H1 (cell line): ENCODE results near the gene CDYL. TPM values are rescaled to one million over a fixed set of nuclear protein-coding genes. Genes with fewer than 3 reads are reported as not detected.

Source experiments
- CTCF ChIA-PET: fragments of 300-600 bp; sonication (Branson Sonifier 250); formaldehyde crosslinking; loops from one replicate; lab custom pipeline; 2021; ENCODE audit not compliant: partially characterized antibody; lab: Charles Lee
- POLR2A ChIA-PET: fragments of 300-600 bp; sonication (Branson Sonifier 250); formaldehyde crosslinking; loops from one replicate; lab custom pipeline; 2021; ENCODE audit warnings: inconsistent platforms; ENCODE audit not compliant: partially characterized antibody; lab: Charles Lee
- DNase-seq, 2 experiments: peaks; one replicate each; pipeline versions ENCODE4 v3.0.0 to v3.0.0-alpha.2; 2010 to 2022; ENCODE audit warnings: low spot score in 2 of 2, low read depth in 1 of 2, mixed read lengths in 1 of 2
- FAIRE-seq: peaks from 2 replicates; lab custom pipeline; 2011; peaks lifted over from hg19 to GRCh38; lab: Jason Lieb, UNC
- H2AFZ ChIP-seq: 2 replicates; pipeline ENCODE4 v1.8.1; 2012; ENCODE audit warnings: low read length, inconsistent platforms
- H2AK5ac ChIP-seq: 2 replicates; pipeline ENCODE4 v1.6.1; 2013; ENCODE audit warnings: low read depth, low read length
- H2BK120ac ChIP-seq: replicated peaks from 2 replicates; pipeline ENCODE3; 2013; ENCODE audit warnings: low read depth, low read length, inconsistent platforms
- H2BK12ac ChIP-seq: 2 replicates; pipeline ENCODE4 v1.6.1; 2013; ENCODE audit warnings: low read depth, low read length
- H2BK15ac ChIP-seq: 2 replicates; pipeline ENCODE4 v1.6.1; 2013; ENCODE audit warnings: low read length
- H2BK20ac ChIP-seq: 2 replicates; pipeline ENCODE4 v1.6.1; 2013; ENCODE audit warnings: low read length
- H2BK5ac ChIP-seq: 2 replicates; pipeline ENCODE4 v1.6.1; 2013; ENCODE audit warnings: low read depth, low read length
- H3K14ac ChIP-seq: 2 replicates; pipeline ENCODE4 v1.6.1; 2013; ENCODE audit warnings: inconsistent platforms; ENCODE audit not compliant: insufficient read length
- H3K18ac ChIP-seq: 2 replicates; pipeline ENCODE4 v1.6.1; 2013; ENCODE audit warnings: low read length; ENCODE audit errors: extremely low read depth
- H3K23ac ChIP-seq: 2 replicates; pipeline ENCODE4 v1.6.1; 2013; ENCODE audit warnings: inconsistent platforms; ENCODE audit not compliant: insufficient read length
- H3K23me2 ChIP-seq: 2 replicates; pipeline ENCODE4 v1.6.1; 2013; ENCODE audit warnings: low read depth, low read length
- H3K27ac ChIP-seq: 2 replicates; pipeline ENCODE4 v1.6.1; 2011; ENCODE audit warnings: low read depth, low read length, inconsistent platforms
- H3K27me3 ChIP-seq, 4 experiments: replicated peaks in 1 of 4; 1 replicate in 1 of 4; 2 replicates in 3 of 4; pipeline versions ENCODE4 v1.6.1 to v1.8.1; 2011 to 2013; ENCODE audit warnings: low read length in 3 of 4, mild to moderate bottlenecking in 3 of 4, inconsistent platforms in 2 of 4, mixed read lengths in 2 of 4, moderate library complexity in 1 of 4; ENCODE audit not compliant: control insufficient read depth in 3 of 4, insufficient read depth in 3 of 4; ENCODE audit errors: extremely low read depth in 1 of 4
- H3K36me3 ChIP-seq, 4 experiments: 2 replicates each; pipeline versions ENCODE4 v1.6.1 to v1.8.1; 2011 to 2013; ENCODE audit warnings: mild to moderate bottlenecking in 4 of 4, low read length in 3 of 4, moderate library complexity in 2 of 4, control low read depth in 1 of 4, inconsistent platforms in 1 of 4; ENCODE audit not compliant: insufficient read depth in 4 of 4, control insufficient read depth in 2 of 4
- H3K4ac ChIP-seq: replicated peaks from 2 replicates; pipeline ENCODE3; 2013; ENCODE audit warnings: low read length, low read depth, mixed read lengths, inconsistent platforms; ENCODE audit not compliant: insufficient read length
- H3K4me1 ChIP-seq, 4 experiments: replicated peaks in 1 of 4; 1 replicate in 1 of 4; 2 replicates in 3 of 4; pipeline versions ENCODE4 v1.6.1 to v1.8.1; 2011 to 2013; ENCODE audit warnings: low read length in 3 of 4, inconsistent platforms in 2 of 4, mixed read lengths in 1 of 4; ENCODE audit not compliant: insufficient read depth in 4 of 4, control insufficient read depth in 3 of 4
- H3K4me2 ChIP-seq, 2 experiments: 2 replicates each; pipeline versions ENCODE4 v1.6.1 to v1.8.1; 2011 to 2013; ENCODE audit warnings: low read depth in 2 of 2, low read length in 2 of 2, control low read depth in 1 of 2, inconsistent platforms in 1 of 2, mild to moderate bottlenecking in 1 of 2; ENCODE audit not compliant: insufficient read depth in 1 of 2
- H3K4me3 ChIP-seq, 4 experiments: fragments of 200-600, 300-600 bp in 1 of 4; sonication (generic), shearing (Covaris generic), sonication (Bioruptor Twin) in 1 of 4; 2 replicates each; pipeline versions ENCODE4 v1.5.1 to v1.8.1; 2011 to 2016; ENCODE audit warnings: low read length in 4 of 4, low read depth in 3 of 4, control low read depth in 2 of 4, inconsistent platforms in 2 of 4, mild to moderate bottlenecking in 2 of 4, mixed read lengths in 1 of 4, moderate library complexity in 1 of 4; ENCODE audit not compliant: insufficient read depth in 2 of 4; ENCODE audit errors: extremely low read depth in 1 of 4
- H3K56ac ChIP-seq: replicated peaks from 2 replicates; pipeline ENCODE3; 2013; ENCODE audit warnings: low read depth, mild to moderate bottlenecking, mixed read lengths, low read length, inconsistent platforms; ENCODE audit not compliant: insufficient read length
- H3K79me1 ChIP-seq: 2 replicates; pipeline ENCODE4 v1.6.1; 2013; ENCODE audit warnings: low read depth, low read length, control low read depth
- H3K79me2 ChIP-seq, 2 experiments: 2 replicates each; pipeline versions ENCODE4 v1.6.1 to v1.8.1; 2012 to 2013; ENCODE audit warnings: low read length in 2 of 2, mild to moderate bottlenecking in 2 of 2, inconsistent platforms in 1 of 2; ENCODE audit not compliant: insufficient read depth in 2 of 2, control insufficient read depth in 1 of 2
- H3K9ac ChIP-seq, 4 experiments: replicated peaks in 1 of 4; 1 replicate in 1 of 4; 2 replicates in 3 of 4; pipeline versions ENCODE4 v1.6.1 to v1.8.1; 2011 to 2013; ENCODE audit warnings: low read depth in 3 of 4, low read length in 3 of 4, control low read depth in 2 of 4, mild to moderate bottlenecking in 2 of 4, moderate library complexity in 2 of 4, inconsistent platforms in 1 of 4; ENCODE audit errors: extremely low read depth in 1 of 4
- H3K9me3 ChIP-seq, 2 experiments: 2 replicates each; pipeline versions ENCODE4 v1.6.1 to v1.8.1; 2012 to 2013; ENCODE audit warnings: mild to moderate bottlenecking in 2 of 2, moderate library complexity in 2 of 2, control low read depth in 1 of 2, inconsistent platforms in 1 of 2, low read depth in 1 of 2, low read length in 1 of 2, mixed read lengths in 1 of 2; ENCODE audit not compliant: insufficient read depth in 2 of 2
- H4K20me1 ChIP-seq, 2 experiments: replicated peaks in 1 of 2; 2 replicates each; pipeline versions ENCODE3 to v1.8.1; 2011 to 2013; ENCODE audit warnings: inconsistent platforms in 2 of 2, low read length in 2 of 2, mild to moderate bottlenecking in 1 of 2; ENCODE audit not compliant: insufficient read depth in 2 of 2, control insufficient read depth in 1 of 2
- H4K5ac ChIP-seq: 2 replicates; pipeline ENCODE4 v1.6.1; 2013; ENCODE audit warnings: low read length, low read depth, mixed read lengths, inconsistent platforms; ENCODE audit not compliant: insufficient read length
- H4K8ac ChIP-seq: 2 replicates; pipeline ENCODE4 v1.8.0; 2013; ENCODE audit warnings: mild to moderate bottlenecking, moderate library complexity, low read length, inconsistent platforms; ENCODE audit not compliant: insufficient read depth; ENCODE audit errors: extremely low read depth
- H4K91ac ChIP-seq: replicated peaks from 2 replicates; pipeline ENCODE3; 2013; ENCODE audit warnings: low read length, mixed read lengths, inconsistent platforms; ENCODE audit not compliant: insufficient read length
- BACH1 ChIP-seq: IDR thresholded peaks from 2 replicates; pipeline ENCODE4 v1.6.1; 2012; ENCODE audit warnings: low read length, improper control_type of control experiment
- CHD2 ChIP-seq: IDR thresholded peaks from 2 replicates; pipeline ENCODE4 v1.6.1; 2012; ENCODE audit warnings: low read length, improper control_type of control experiment
- E2F6 ChIP-seq: IDR thresholded peaks from 2 replicates; pipeline ENCODE4 v1.6.1; 2012; ENCODE audit warnings: inconsistent platforms
- EGR1 ChIP-seq: IDR thresholded peaks from 2 replicates; pipeline ENCODE4 v1.6.1; 2011; ENCODE audit warnings: low read depth, low read length, borderline replicate concordance
- GABPA ChIP-seq: IDR thresholded peaks from 2 replicates; pipeline ENCODE4 v1.6.1; 2011; ENCODE audit warnings: mild to moderate bottlenecking, low read length, moderate library complexity, borderline replicate concordance; ENCODE audit not compliant: insufficient read depth
- HDAC6 ChIP-seq: IDR thresholded peaks from one replicate; pipeline ENCODE4 v1.7.1; 2012; ENCODE audit warnings: low read depth, mild to moderate bottlenecking, inconsistent platforms, low read length, moderate library complexity
- JUN ChIP-seq: IDR thresholded peaks from 2 replicates; pipeline ENCODE4 v1.6.1; 2011; ENCODE audit warnings: low read depth, mild to moderate bottlenecking, improper control_type of control experiment, low read length
- PHF8 ChIP-seq: fragments of 200-600 bp; sonication (generic); conservative IDR thresholded peaks from 2 replicates; pipeline ENCODE4 v1.7.1; 2012; ENCODE audit warnings: low read depth, mild to moderate bottlenecking, inconsistent platforms, low read length, moderate library complexity
- POU5F1 ChIP-seq: IDR thresholded peaks from 2 replicates; pipeline ENCODE4 v1.6.1; 2011; ENCODE audit warnings: low read depth, mild to moderate bottlenecking, low read length, moderate library complexity
- SIN3A ChIP-seq, 2 experiments: IDR thresholded peaks in 1 of 2; conservative IDR thresholded peaks in 1 of 2; 2 replicates each; pipeline ENCODE4 v1.6.1; 2011 to 2012; ENCODE audit warnings: low read length in 2 of 2, improper control_type of control experiment in 1 of 2, low read depth in 1 of 2, mild to moderate bottlenecking in 1 of 2
- TCF12 ChIP-seq: IDR thresholded peaks from 2 replicates; pipeline ENCODE4 v1.6.1; 2011; ENCODE audit warnings: low read depth, mild to moderate bottlenecking, low read length
- WGBS, 2 experiments: shearing (Covaris generic) in 1 of 2; methylation state at CpG; one replicate each; pipeline versions ENCODE4 v1.1.6 to v1.1.7; 2013 to 2015; ENCODE audit warnings: low lambda C conversion rate in 2 of 2, mixed read lengths in 2 of 2, inconsistent platforms in 1 of 2, low coverage in 1 of 2, missing lambda C conversion rate in 1 of 2; ENCODE audit not compliant: insufficient replicate concordance in 2 of 2, insufficient coverage in 1 of 2, insufficient read length in 1 of 2; ENCODE audit errors: extremely low coverage in 1 of 2, missing lambda C conversion rate in 1 of 2; 5-methylcytosine and 5-hydroxymethylcytosine counted together
- polyA plus RNA-seq, 7 experiments: library from polyadenylated mRNA; depleted of rRNA in 3 of 7; stranded (reverse) in 5 of 7; unstranded in 2 of 7; fragments of >200 nt in 5 of 7; fragments of 200-250 nt in 2 of 7; gene quantifications; 1 replicate in 5 of 7; 2 replicates in 1 of 7; 4 replicates in 1 of 7; pipeline versions ENCODE4 v1.2.1 to v1.2.3, GENCODE V29; 2011 to 2013; ENCODE audit warnings: missing spikeins in 2 of 7, mixed read lengths in 2 of 7
- total RNA-seq: library from RNA; stranded (reverse); fragmentation: NEBNext Ultra II Directional; extraction: Animal tissue kit (Norgen Biotek cat#: 25700); gene quantifications from 2 replicates; pipeline ENCODE4 v1.2.1, GENCODE V29; 2021

Gene CDYL
- total and polyA plus RNA-seq, 2 of the 8 experiments (the other 6 are each of a cell fraction or from before 2014, with no cell fraction given): 56.4 to 119 TPM

- 82% methylated on average over 7 of the region's 7 CpGs; no CpG with 5 or more reads in 1 of the 2 experiments for WGBS, 2 experiments
- Histone ChIP-seq H3K4ac (no peak overlapping the region), H3K4me2 (no peak overlapping the region; a peak in 1 of 4 replicates), H3K9me3 (no peaks in the 10 kb centered on the region; a peak in 1 of 4 replicates), H3K23me2 (no peaks in the 10 kb centered on the region), H4K91ac (no peak overlapping the region), H3K4me3 (no peak overlapping the region), H3K79me1 (peaks cover 5% of the 10 kb centered on the region), H3K23ac (no peak overlapping the region), H2BK120ac (no peak overlapping the region), H2BK15ac (no peak overlapping the region), H3K18ac (no peak overlapping the region), H3K27ac (no peak overlapping the region), H3K27me3 (no peaks in the 10 kb centered on the region), H4K20me1 (peaks cover 24 to 35% of the 10 kb centered on the region in 2 experiments), H2AFZ (no peak overlapping the region), H4K8ac (no peak overlapping the region), H3K36me3 (no peaks in the 10 kb centered on the region; a peak in 1 of 8 replicates), H3K56ac (no peak overlapping the region), H3K4me1 (peaks cover 0 to 11% (median 2%) of the 10 kb centered on the region in 4 experiments; a peak in 2 of 7 replicates), H3K14ac (no peak overlapping the region), H2BK20ac (no peak overlapping the region), H3K79me2 (peaks cover 8 to 97% of the 10 kb centered on the region in 2 experiments; a peak in 3 of 4 replicates), H4K5ac (no peak overlapping the region), H3K9ac (no peak overlapping the region), H2AK5ac (no peak overlapping the region), H2BK5ac (no peak overlapping the region), H2BK12ac (no peak overlapping the region)
- ChIA-PET POLR2A (interaction anchor here (1.2 kb wide), 1 partner anchor 32 kb away, joined by 3 read pairs; no protein-coding TSS in a partner anchor), CTCF (interaction anchor here (0.9 to 3.9 kb wide), 18 partner anchors 10 to 634 kb away, joined by 3 to 22 read pairs (median 3); no protein-coding TSS in a partner anchor)
- DNase-seq: peak in 1 of 2 experiments; percentile 86
- peak; percentile 50 for FAIRE-seq
- TF ChIP-seq BACH1 (no peak), HDAC6 (no peak), E2F6 (no peak), JUN (no peak), PHF8 (no peak), SIN3A (conservative IDR thresholded peaks at IDR 0.05 in 1 of 2, IDR thresholded peaks at IDR 0.05 in 1 of 2; ENCODE audit: low read depth in 1 of 2, low read length in 2 of 2) (no peak), POU5F1 (no peak), TCF12 (no peak), GABPA (no peak), CHD2 (no peak), EGR1 (peak; percentile 55; the same call in 1 of the 2 replicates)
These were observed 67.9 kb downstream of the CDYL start for GRCh38 chr6:4844108-4844507.
